ENCODE results near the gene MSI1.

MSI1 gene

GRCh38 chr12:120394483-120395367, 25.8 kb upstream of the MSI1 start:
- in situ Hi-C loops (cut with MboI; ENCODE audit: low sequenced_read_pairs) = no loop called here
- no peaks in the 10 kb centered on the region for H3K27me3 ChIP-seq (ENCODE audit: low read depth)
- H3K4me3 ChIP-seq = no peak overlapping the region
- H3K4me1 ChIP-seq = peaks cover 24% of the 10 kb centered on the region
- DNase-seq (ENCODE audit: low spot score in 2 of 2) = peak; percentile 82 to 86
- H3K9me3 ChIP-seq = no peaks in the 10 kb centered on the region
- no peaks in the 10 kb centered on the region for H3K36me3 ChIP-seq (replicated peaks)

- Histone ChIP-seq H3K4me3 (no peak overlapping the region), H3K27me3 (ENCODE audit: low read depth) (no peaks in the 10 kb centered on the region), H3K9me3 (no peaks in the 10 kb centered on the region), H3K36me3 (replicated peaks) (no peaks in the 10 kb centered on the region), H3K4me1 (peaks cover 34% of the 10 kb centered on the region)
- DNase-seq (ENCODE audit: low spot score in 2 of 2) = no peak
- in situ Hi-C loops (cut with MboI; ENCODE audit: low sequenced_read_pairs) = no loop called here
These were observed 21.7 kb upstream of the MSI1 start for GRCh38 chr12:120390540-120391120.

DNA sequence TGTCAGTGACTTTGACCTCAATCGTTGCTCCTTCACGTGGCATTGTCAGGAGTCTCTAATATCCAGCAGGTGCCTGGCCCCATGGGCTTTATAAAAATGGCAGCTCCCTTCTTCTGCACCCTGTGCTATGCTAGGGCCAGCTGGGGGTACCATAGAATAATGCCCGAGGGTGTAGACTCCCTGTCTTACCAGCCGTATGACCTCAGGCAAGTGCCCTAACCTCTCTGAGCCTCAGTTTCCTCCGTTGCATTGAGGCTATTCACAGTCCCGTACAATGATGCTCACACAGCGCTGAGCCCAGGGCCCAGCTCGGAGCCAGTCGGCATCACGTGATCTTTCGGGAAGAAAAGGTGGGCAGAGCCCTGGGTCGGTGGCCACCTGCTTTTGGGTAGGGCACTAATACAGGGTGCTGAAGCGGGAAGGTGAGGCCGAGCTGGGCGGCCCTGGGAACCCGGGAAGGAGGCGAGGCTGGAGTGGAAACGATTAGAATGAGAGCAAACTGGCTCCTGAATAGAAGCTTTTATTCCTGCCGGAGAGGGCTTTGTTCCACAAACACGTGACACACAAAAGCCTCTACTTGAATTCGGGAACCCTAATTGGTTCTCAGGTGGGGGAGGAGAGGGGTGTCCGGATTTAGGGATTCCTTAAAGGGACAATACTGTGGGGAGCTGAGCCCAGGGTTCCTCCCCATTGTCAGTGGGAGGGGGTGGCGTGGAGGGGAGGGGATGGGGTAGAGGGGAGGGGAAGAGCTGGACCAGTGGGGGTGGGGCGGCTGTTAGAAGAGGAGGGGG, 19.9 kb upstream of the MSI1 start:
- DNase-seq (ENCODE audit: low spot score in 2 of 2) = peak; percentile 90 to 98
- no peaks in the 10 kb centered on the region for H3K9me3 ChIP-seq
- H3K27me3 ChIP-seq (ENCODE audit: low read depth) = no peaks in the 10 kb centered on the region
- 0 out of 2 replicates have a peak overlapping the region, but pooled peaks have one; percentile 8 for H3K4me3 ChIP-seq
- peaks cover 23% of the 10 kb centered on the region for H3K4me1 ChIP-seq
- in situ Hi-C loops (cut with MboI; ENCODE audit: low sequenced_read_pairs) = no loop called here
- H3K36me3 ChIP-seq (replicated peaks) = no peaks in the 10 kb centered on the region

- DNase-seq (ENCODE audit: low spot score in 2 of 2) = no peak
- Histone ChIP-seq H3K27me3 (ENCODE audit: low read depth) (no peaks in the 10 kb centered on the region), H3K4me1 (peaks cover 14% of the 10 kb centered on the region), H3K36me3 (replicated peaks) (no peaks in the 10 kb centered on the region), H3K4me3 (no peak overlapping the region), H3K9me3 (no peaks in the 10 kb centered on the region)
- in situ Hi-C loops (cut with MboI; ENCODE audit: low sequenced_read_pairs) = no loop called here
These were observed 12.9 kb upstream of the MSI1 start for GRCh38 chr12:120381752-120382419.

GRCh38 chr12:120378036-120378435, 9.1 kb upstream of the MSI1 start:
- peaks cover 11% of the 10 kb centered on the region for H3K4me1 ChIP-seq
- no peak for DNase-seq (ENCODE audit: low spot score in 2 of 2)
- H3K27me3 ChIP-seq (ENCODE audit: low read depth) = no peaks in the 10 kb centered on the region
- in situ Hi-C loops (cut with MboI; ENCODE audit: low sequenced_read_pairs) = no loop called here
- H3K36me3 ChIP-seq (replicated peaks) = no peaks in the 10 kb centered on the region
- H3K4me3 ChIP-seq = no peak overlapping the region
- H3K9me3 ChIP-seq = no peaks in the 10 kb centered on the region

GRCh38 chr12:120377611-120378010, 8.6 kb upstream of the MSI1 start:
- in situ Hi-C loops (cut with MboI; ENCODE audit: low sequenced_read_pairs) = no loop called here
- Histone ChIP-seq H3K4me1 (peaks cover 11% of the 10 kb centered on the region), H3K9me3 (no peaks in the 10 kb centered on the region), H3K27me3 (ENCODE audit: low read depth) (no peaks in the 10 kb centered on the region), H3K4me3 (no peak overlapping the region), H3K36me3 (replicated peaks) (no peaks in the 10 kb centered on the region)
- no peak for DNase-seq (ENCODE audit: low spot score in 2 of 2)

DNA sequence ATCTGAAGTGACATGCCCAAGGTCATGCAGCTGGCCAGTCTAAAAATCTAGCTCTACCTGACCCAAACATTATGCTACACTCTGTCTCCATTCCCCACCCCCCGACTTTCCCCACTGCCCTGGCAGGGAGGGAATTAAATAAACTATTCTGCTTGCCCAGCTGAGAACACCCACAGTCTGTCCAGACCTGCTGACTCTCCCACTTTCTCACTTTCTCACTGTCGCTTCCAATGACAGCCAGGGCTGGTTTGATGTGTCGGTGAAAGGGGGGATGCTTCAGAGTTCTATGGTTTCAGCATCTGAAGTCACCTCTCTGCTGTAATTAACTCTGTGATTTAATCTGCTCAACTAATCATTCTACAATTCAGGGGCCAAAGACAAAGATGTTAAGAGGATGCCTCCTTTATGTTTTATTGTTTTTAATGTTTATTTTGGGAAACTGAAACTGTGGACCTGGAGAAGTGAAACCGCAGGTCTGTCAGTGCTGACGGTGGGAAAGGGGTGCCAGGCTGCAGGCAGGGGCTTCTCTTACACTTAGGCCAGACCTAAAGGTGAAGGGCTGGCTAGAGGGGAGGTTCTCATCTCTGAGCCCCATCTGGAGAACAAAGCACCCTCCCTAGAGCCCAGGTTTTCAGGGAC, 8.1 kb upstream of the MSI1 start:
- Histone ChIP-seq H3K9me3 (no peaks in the 10 kb centered on the region), H3K4me3 (no peak overlapping the region), H3K4me1 (peaks cover 11% of the 10 kb centered on the region), H3K36me3 (replicated peaks) (no peaks in the 10 kb centered on the region), H3K27me3 (ENCODE audit: low read depth) (no peaks in the 10 kb centered on the region)
- in situ Hi-C loops (cut with MboI; ENCODE audit: low sequenced_read_pairs) = no loop called here
- DNase-seq (ENCODE audit: low spot score in 2 of 2) = no peak

DNA sequence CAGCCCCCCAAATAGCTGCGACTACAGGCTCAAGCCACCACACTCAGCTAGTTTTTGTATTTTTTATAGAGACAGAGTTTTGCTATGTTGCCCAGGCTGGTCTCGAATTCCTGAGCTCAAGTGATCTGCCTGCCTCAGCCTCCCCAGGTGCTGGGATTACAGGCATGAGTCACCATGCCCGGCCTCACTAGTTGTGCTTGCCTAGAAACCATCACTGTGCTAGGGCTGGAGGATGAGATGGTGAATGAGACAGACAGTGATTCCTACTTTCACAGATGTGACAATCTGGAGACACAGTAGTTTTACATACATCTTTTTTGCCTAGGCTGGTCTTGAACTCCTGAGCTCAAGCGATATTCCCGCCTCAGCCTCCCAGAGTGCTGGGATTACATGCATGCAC, 7.5 kb upstream of the MSI1 start:
- peaks cover 11% of the 10 kb centered on the region for H3K4me1 ChIP-seq
- no peak for DNase-seq (ENCODE audit: low spot score in 2 of 2)
- no peaks in the 10 kb centered on the region for H3K27me3 ChIP-seq (ENCODE audit: low read depth)
- H3K4me3 ChIP-seq = no peak overlapping the region
- H3K36me3 ChIP-seq (replicated peaks) = no peaks in the 10 kb centered on the region
- H3K9me3 ChIP-seq = no peaks in the 10 kb centered on the region
- in situ Hi-C loops (cut with MboI; ENCODE audit: low sequenced_read_pairs) = no loop called here

- no peak for DNase-seq (ENCODE audit: low spot score in 2 of 2)
- in situ Hi-C loops (cut with MboI; ENCODE audit: low sequenced_read_pairs) = no loop called here
- Histone ChIP-seq H3K4me3 (no peak overlapping the region), H3K27me3 (ENCODE audit: low read depth) (no peaks in the 10 kb centered on the region), H3K4me1 (peaks cover 11% of the 10 kb centered on the region), H3K36me3 (replicated peaks) (no peaks in the 10 kb centered on the region), H3K9me3 (no peaks in the 10 kb centered on the region)
These were observed 7.0 kb upstream of the MSI1 start for GRCh38 chr12:120376009-120376408.

DNA sequence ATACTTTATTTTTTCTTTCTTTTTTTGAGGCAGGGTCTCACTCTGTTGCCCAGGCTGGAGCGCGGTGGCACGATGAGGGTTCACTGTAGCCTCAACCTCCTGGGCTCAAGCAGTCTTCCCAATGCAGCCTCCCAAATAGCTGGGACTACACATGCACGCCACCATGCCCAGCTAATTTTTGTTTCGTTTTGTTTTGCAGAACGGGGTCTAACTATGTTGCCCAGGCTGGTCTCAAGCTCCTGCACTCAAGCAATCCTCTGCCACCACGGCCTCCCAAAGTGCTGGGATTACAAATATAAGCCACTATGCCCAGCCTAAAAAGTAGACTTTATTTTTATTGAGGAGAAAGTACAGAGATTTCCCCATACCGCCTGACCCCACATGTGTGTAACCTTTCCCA, 4.7 kb upstream of the MSI1 start:
- DNase-seq (ENCODE audit: low spot score in 2 of 2) = no peak
- in situ Hi-C loops (cut with MboI; ENCODE audit: low sequenced_read_pairs) = no loop called here
- Histone ChIP-seq H3K27me3 (ENCODE audit: low read depth) (no peaks in the 10 kb centered on the region), H3K4me3 (no peak overlapping the region), H3K9me3 (no peaks in the 10 kb centered on the region), H3K36me3 (replicated peaks) (no peaks in the 10 kb centered on the region), H3K4me1 (peaks cover 14% of the 10 kb centered on the region)

GRCh38 chr12:120370343-120371243, 1.6 kb upstream of the MSI1 start:
- H3K36me3 ChIP-seq (replicated peaks) = peaks cover 12% of the 10 kb centered on the region
- no peak for DNase-seq (ENCODE audit: low spot score in 2 of 2)
- peaks cover 13% of the 10 kb centered on the region for H3K4me1 ChIP-seq
- H3K9me3 ChIP-seq = no peaks in the 10 kb centered on the region
- H3K27me3 ChIP-seq (ENCODE audit: low read depth) = no peaks in the 10 kb centered on the region
- H3K4me3 ChIP-seq = no peak overlapping the region; the same call in 1 of the 2 replicates
- in situ Hi-C loops (cut with MboI; ENCODE audit: low sequenced_read_pairs) = no loop called here

DNA sequence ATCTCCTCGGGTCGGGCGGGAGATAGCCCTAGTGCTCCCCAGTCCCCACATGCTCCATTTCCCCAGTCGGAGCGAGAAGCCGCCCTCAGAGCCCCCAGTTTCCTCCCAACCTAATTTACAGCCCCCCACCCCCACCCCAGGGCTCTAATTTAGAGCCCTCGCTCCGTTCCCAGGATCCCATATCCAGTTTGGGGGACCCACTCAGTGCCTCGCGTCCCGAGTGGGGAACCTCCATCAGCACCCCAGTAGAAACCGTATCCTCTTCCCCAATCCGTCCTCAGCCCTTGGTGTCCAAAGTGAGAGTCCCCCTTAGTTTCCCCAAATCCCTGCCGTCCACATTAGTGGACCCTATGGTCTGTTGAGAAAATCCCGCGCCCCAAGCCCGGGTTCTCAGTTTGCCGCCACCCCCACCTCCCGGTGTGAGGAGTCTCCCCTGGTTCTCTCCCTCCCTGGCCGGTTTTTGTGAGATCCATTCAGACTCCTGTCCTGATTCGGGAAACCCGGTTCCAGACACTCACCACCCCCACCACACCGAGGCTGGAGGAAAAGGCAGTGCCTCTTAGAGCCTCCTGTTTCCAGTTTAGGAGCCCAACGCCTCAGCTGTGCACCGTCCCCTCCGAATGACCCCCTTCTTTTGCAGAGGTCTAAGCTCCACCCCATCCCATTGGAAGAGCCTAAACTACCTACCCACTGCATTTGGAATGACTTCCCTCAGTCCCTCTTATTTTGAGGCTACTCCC, 809 bp upstream of the MSI1 start:
- no peaks in the 10 kb centered on the region for H3K9me3 ChIP-seq
- H3K4me3 ChIP-seq = peak overlapping the region; percentile 46
- no peaks in the 10 kb centered on the region for H3K27me3 ChIP-seq (ENCODE audit: low read depth)
- peaks cover 20% of the 10 kb centered on the region for H3K36me3 ChIP-seq (replicated peaks)
- peaks cover 13% of the 10 kb centered on the region for H3K4me1 ChIP-seq
- in situ Hi-C loops (cut with MboI; ENCODE audit: low sequenced_read_pairs) = no loop called here
- DNase-seq (ENCODE audit: low spot score in 2 of 2) = peak in 1 of 2 experiments; percentile 41

Measured in HAP-1 (cell line).